HEK293 (cell line): ENCODE measurements around the gene CAMKMT.

Source experiments
- CTCF ChIA-PET: fragments of 350-600 bp; formaldehyde crosslinking; extraction: SDS; loops from one replicate; lab custom pipeline; 2021; ENCODE audit warnings: antibody characterized with exemption; lab: Yijun Ruan, JAX
- POLR2A ChIA-PET: fragments of 300-600 bp; formaldehyde crosslinking; extraction: SDS; loops from one replicate; lab custom pipeline; 2020; ENCODE audit warnings: antibody characterized with exemption, inconsistent platforms; lab: Yijun Ruan, JAX
- H3K27ac ChIP-seq: fragments of 200-500 bp; sonication (Bioruptor generic); 2 replicates; pipeline ENCODE4 v1.5.1; 2014; ENCODE audit warnings: low read depth, low read length, control low read depth, inconsistent platforms; ENCODE audit errors: extremely low read depth
- H3K36me3 ChIP-seq, 2 experiments: fragments of 200-500 bp in 1 of 2; sonication (Bioruptor generic) in 1 of 2; 1 replicate in 1 of 2; 2 replicates in 1 of 2; pipeline ENCODE4 v1.5.1; 2014 to 2017; ENCODE audit warnings: inconsistent platforms in 2 of 2, low read length in 2 of 2; ENCODE audit not compliant: control insufficient read depth in 2 of 2, insufficient read depth in 1 of 2
- H3K4me1 ChIP-seq: fragments of 200-500 bp; sonication (Bioruptor generic); 2 replicates; pipeline ENCODE4 v1.5.1; 2014; ENCODE audit warnings: mild to moderate bottlenecking, low read length, inconsistent platforms; ENCODE audit not compliant: control insufficient read depth, insufficient read depth
- H3K4me3 ChIP-seq: 2 replicates; pipeline ENCODE4 v1.5.1; 2011; ENCODE audit warnings: low read depth, mild to moderate bottlenecking, control low read depth, low read length, moderate library complexity
- H3K9me3 ChIP-seq: fragments of 200-500 bp; sonication (Bioruptor generic); 2 replicates; pipeline ENCODE4 v1.5.1; 2014; ENCODE audit warnings: low read depth, low read length, inconsistent platforms; ENCODE audit not compliant: control insufficient read depth, insufficient read depth
- BCL11A ChIP-seq: fragments of 450-650 bp; formaldehyde crosslinking; IDR thresholded peaks from 2 replicates; pipeline ENCODE4 v1.5.1; 2016; ENCODE audit warnings: low read depth, missing biosample characterization, missing genetic modification characterization
- KLF9 ChIP-seq: fragments of 450-650 bp; formaldehyde crosslinking; IDR thresholded peaks from 2 replicates; pipeline ENCODE4 v1.5.1; 2016; ENCODE audit warnings: missing biosample characterization, missing genetic modification characterization, low read depth
- SETDB1 ChIP-seq: IDR thresholded peaks from one replicate; pipeline ENCODE4 v1.6.1; 2017; ENCODE audit warnings: mild to moderate bottlenecking, low read length, moderate library complexity, mixed read lengths; ENCODE audit not compliant: insufficient read length
- YY1 ChIP-seq: fragments of 450-650 bp; formaldehyde crosslinking; IDR thresholded peaks from 2 replicates; pipeline ENCODE4 v1.5.1; 2018; ENCODE audit warnings: missing biosample characterization, missing genetic modification characterization
- ZNF114 ChIP-seq: fragments of 450-650 bp; formaldehyde crosslinking; IDR thresholded peaks from 2 replicates; pipeline ENCODE4 v1.5.0; 2017; ENCODE audit warnings: missing biosample characterization, missing genetic modification characterization
- ZNF140 ChIP-seq: fragments of 450-650 bp; formaldehyde crosslinking; IDR thresholded peaks from 2 replicates; pipeline ENCODE4 v1.5.1; 2016; ENCODE audit warnings: missing biosample characterization, missing genetic modification characterization
- ZNF16 ChIP-seq: fragments of 450-650 bp; formaldehyde crosslinking; IDR thresholded peaks from 2 replicates; pipeline ENCODE4 v1.5.1; 2016; ENCODE audit warnings: low read depth, missing biosample characterization, missing genetic modification characterization
- ZNF184 ChIP-seq: fragments of 450-650 bp; IDR thresholded peaks from 2 replicates; pipeline ENCODE4 v1.5.1; 2018; ENCODE audit warnings: missing biosample characterization, mild to moderate bottlenecking, missing genetic modification characterization
- ZNF211 ChIP-seq: fragments of 450-650 bp; formaldehyde crosslinking; IDR thresholded peaks from 2 replicates; pipeline ENCODE4 v1.5.1; 2016; ENCODE audit warnings: low read depth, missing biosample characterization, missing genetic modification characterization
- ZNF248 ChIP-seq: fragments of 450-650 bp; formaldehyde crosslinking; IDR thresholded peaks from 2 replicates; pipeline ENCODE4 v1.5.1; 2017; ENCODE audit warnings: missing biosample characterization, missing genetic modification characterization
- ZNF311 ChIP-seq: fragments of 450-650 bp; formaldehyde crosslinking; IDR thresholded peaks from 2 replicates; pipeline ENCODE4 v1.5.1; 2017; ENCODE audit warnings: missing biosample characterization, missing genetic modification characterization, borderline replicate concordance
- ZNF514 ChIP-seq: fragments of 450-650 bp; formaldehyde crosslinking; IDR thresholded peaks from 2 replicates; pipeline ENCODE4 v1.5.1; 2016; ENCODE audit warnings: missing biosample characterization, missing genetic modification characterization
- ZNF529 ChIP-seq: fragments of 450-650 bp; formaldehyde crosslinking; IDR thresholded peaks from 2 replicates; pipeline ENCODE4 v1.5.1; 2017; ENCODE audit warnings: missing genetic modification characterization, missing biosample characterization; ENCODE audit not compliant: insufficient replicate concordance
- ZNF610 ChIP-seq: fragments of 450-650 bp; formaldehyde crosslinking; IDR thresholded peaks from 2 replicates; pipeline ENCODE4 v1.5.1; 2016; ENCODE audit warnings: missing biosample characterization, missing genetic modification characterization, borderline replicate concordance
- TF ChIP-seq, protein P1 (sequence below): fragments of 450-650 bp; formaldehyde crosslinking; conservative IDR thresholded peaks from 2 replicates; pipeline ENCODE4 v1.5.1; 2016; ENCODE audit warnings: low read depth, missing biosample characterization, missing genetic modification characterization
- TF ChIP-seq, protein P2 (sequence below): sonication (generic); formaldehyde crosslinking; IDR thresholded peaks from 2 replicates; pipeline ENCODE4 v1.8.1; 2022; ENCODE audit warnings: mild to moderate bottlenecking, moderate library complexity, missing genetic modification reagents
- TF ChIP-seq, protein P3 (sequence below): fragments of 450-650 bp; formaldehyde crosslinking; IDR thresholded peaks from 2 replicates; pipeline ENCODE4 v1.5.1; 2016; ENCODE audit warnings: missing biosample characterization, missing genetic modification characterization

CAMKMT gene

DNA sequence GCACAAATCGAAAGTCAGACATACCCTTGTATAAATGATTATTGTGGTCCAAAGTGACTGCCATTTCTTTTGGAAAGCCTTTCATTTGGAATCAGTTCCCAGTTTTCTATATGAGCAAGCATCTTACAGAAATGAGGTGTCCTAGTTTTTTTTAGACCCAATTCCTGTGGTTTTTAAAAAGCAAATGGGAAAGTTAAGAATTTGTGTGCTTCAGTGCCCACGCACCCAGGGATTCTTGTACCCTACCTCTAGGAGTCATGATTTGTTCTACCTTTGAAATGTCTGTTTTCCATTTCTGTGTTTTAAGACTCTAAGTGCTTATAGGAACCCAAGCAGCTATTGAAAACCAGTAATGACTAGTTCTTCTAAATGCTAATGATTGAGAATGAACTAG lies 218.1 kb downstream of the CAMKMT start:
- no peaks in the 10 kb centered on the region for H3K9me3 ChIP-seq
- no peaks in the 10 kb centered on the region for H3K36me3 ChIP-seq
- H3K4me3 ChIP-seq = no peak overlapping the region
- TF ChIP-seq, protein P1, sequence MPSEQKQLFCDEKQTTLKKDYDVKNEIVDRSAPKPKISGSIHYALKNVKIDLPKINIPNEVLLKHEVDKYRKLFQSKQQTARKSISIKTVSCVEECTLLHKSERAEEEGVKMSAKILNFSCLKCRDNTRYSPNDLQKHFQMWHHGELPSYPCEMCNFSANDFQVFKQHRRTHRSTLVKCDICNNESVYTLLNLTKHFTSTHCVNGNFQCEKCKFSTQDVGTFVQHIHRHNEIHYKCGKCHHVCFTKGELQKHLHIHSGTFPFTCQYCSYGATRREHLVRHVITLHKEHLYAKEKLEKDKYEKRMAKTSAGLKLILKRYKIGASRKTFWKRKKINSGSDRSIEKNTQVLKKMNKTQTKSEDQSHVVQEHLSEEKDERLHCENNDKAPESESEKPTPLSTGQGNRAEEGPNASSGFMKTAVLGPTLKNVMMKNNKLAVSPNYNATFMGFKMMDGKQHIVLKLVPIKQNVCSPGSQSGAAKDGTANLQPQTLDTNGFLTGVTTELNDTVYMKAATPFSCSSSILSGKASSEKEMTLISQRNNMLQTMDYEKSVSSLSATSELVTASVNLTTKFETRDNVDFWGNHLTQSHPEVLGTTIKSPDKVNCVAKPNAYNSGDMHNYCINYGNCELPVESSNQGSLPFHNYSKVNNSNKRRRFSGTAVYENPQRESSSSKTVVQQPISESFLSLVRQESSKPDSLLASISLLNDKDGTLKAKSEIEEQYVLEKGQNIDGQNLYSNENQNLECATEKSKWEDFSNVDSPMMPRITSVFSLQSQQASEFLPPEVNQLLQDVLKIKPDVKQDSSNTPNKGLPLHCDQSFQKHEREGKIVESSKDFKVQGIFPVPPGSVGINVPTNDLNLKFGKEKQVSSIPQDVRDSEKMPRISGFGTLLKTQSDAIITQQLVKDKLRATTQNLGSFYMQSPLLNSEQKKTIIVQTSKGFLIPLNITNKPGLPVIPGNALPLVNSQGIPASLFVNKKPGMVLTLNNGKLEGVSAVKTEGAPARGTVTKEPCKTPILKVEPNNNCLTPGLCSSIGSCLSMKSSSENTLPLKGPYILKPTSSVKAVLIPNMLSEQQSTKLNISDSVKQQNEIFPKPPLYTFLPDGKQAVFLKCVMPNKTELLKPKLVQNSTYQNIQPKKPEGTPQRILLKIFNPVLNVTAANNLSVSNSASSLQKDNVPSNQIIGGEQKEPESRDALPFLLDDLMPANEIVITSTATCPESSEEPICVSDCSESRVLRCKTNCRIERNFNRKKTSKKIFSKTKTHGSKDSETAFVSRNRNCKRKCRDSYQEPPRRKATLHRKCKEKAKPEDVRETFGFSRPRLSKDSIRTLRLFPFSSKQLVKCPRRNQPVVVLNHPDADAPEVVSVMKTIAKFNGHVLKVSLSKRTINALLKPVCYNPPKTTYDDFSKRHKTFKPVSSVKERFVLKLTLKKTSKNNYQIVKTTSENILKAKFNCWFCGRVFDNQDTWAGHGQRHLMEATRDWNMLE (tag by site-specific recombination) = no peak
- TF ChIP-seq ZNF184 (no peak), ZNF610 (tag by site-specific recombination) (no peak), ZNF16 (tag by site-specific recombination) (no peak), ZNF140 (tag by site-specific recombination) (no peak), SETDB1 (no peak)
- TF ChIP-seq, protein P2, sequence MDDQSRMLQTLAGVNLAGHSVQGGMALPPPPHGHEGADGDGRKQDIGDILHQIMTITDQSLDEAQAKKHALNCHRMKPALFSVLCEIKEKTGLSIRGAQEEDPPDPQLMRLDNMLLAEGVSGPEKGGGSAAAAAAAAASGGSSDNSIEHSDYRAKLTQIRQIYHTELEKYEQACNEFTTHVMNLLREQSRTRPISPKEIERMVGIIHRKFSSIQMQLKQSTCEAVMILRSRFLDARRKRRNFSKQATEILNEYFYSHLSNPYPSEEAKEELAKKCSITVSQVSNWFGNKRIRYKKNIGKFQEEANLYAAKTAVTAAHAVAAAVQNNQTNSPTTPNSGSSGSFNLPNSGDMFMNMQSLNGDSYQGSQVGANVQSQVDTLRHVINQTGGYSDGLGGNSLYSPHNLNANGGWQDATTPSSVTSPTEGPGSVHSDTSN = no peak
- H3K4me1 ChIP-seq = peaks cover 9% of the 10 kb centered on the region
- POLR2A ChIA-PET = no interaction called here
- no peak overlapping the region for H3K27ac ChIP-seq
- CTCF ChIA-PET = interaction anchor here (0.9 kb wide), 1 partner anchor 19 kb away, joined by 3 read pairs; no protein-coding TSS in a partner anchor

DNA sequence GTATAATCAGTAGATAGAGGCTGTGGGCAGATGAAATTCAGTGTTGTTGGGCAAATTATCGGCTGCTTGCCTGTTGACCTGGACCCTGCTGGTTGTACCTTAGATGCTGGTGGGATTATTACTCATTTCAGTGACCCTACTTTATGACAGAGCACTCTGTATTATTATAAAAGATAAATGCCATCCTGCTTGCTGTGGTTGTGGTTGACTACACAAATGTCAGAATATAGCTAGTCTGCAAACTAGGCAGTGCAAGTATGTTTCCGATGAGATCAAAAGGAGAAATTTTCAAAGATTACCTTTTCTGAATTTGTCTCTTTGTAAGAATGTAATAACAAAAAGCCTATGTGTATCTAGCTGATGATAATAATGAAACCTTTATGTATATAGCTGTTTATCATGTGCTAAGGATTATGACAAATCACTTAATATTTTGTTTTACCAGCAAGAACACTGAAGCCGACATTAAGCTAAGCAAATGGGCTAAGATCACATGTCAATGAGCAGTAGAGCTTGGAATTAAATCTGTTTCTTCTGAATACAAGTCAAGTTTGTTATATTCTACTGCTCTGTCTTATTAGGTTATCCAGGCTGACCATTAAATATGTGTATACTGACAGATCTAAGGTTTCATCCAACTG lies 219.2 kb downstream of the CAMKMT start:
- H3K27ac ChIP-seq = no peak overlapping the region
- ChIA-PET POLR2A (no interaction called here), CTCF (no interaction called here)
- no peaks in the 10 kb centered on the region for H3K36me3 ChIP-seq
- H3K4me3 ChIP-seq = no peak overlapping the region
- TF ChIP-seq BCL11A (no peak), YY1 (no peak), ZNF514 (no peak), ZNF529 (no peak), KLF9 (no peak), ZNF311 (tag by site-specific recombination) (no peak), ZNF184 (no peak), ZNF248 (tag by site-specific recombination) (no peak), ZNF114 (tag by site-specific recombination) (no peak), ZNF211 (no peak)
- TF ChIP-seq, protein P3, sequence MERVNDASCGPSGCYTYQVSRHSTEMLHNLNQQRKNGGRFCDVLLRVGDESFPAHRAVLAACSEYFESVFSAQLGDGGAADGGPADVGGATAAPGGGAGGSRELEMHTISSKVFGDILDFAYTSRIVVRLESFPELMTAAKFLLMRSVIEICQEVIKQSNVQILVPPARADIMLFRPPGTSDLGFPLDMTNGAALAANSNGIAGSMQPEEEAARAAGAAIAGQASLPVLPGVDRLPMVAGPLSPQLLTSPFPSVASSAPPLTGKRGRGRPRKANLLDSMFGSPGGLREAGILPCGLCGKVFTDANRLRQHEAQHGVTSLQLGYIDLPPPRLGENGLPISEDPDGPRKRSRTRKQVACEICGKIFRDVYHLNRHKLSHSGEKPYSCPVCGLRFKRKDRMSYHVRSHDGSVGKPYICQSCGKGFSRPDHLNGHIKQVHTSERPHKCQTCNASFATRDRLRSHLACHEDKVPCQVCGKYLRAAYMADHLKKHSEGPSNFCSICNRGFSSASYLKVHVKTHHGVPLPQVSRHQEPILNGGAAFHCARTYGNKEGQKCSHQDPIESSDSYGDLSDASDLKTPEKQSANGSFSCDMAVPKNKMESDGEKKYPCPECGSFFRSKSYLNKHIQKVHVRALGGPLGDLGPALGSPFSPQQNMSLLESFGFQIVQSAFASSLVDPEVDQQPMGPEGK (tag by site-specific recombination) = no peak
- no peaks in the 10 kb centered on the region for H3K9me3 ChIP-seq
- peaks cover 9% of the 10 kb centered on the region for H3K4me1 ChIP-seq
